HG03097 (cell line): ENCODE data around the gene MALAT1.
A peak's percentile ranks its signal among the peaks of the same experiment; 100 is the strongest.

Experiments
- ATAC-seq: cut with Tn5 transposase; IDR thresholded peaks from one replicate; pipeline ENCODE4 v1.9.1; 2021; ENCODE audit not compliant: unreplicated experiment, low FRiP score

The MALAT1 gene

DNA sequence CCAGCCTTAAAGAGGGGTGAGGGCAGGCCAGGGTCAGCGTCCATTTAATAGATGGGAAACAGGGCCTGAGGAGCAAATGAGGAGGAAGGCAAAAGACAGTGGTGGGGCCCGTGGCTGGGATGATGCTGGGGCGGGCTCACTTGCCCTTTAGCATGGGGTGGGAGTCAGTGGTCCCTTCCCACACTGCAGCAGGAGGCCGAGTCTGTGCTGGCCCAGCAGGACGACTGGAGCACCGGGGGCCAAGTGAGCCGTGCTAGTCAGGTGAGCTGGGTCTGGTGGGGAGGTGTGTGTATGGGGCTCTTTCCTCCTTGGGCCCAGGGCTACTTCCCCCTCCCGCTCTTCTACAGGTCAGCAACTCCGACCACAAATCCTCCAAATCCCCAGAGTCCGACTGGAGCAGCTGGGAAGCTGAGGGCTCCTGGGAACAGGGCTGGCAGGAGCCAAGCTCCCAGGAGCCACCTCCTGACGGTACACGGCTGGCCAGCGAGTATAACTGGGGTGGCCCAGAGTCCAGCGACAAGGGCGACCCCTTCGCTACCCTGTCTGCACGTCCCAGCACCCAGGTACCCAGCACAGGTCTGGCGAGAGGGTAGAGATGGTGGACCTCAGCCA, 38.9 kb downstream of the MALAT1 start:
- no peak for ATAC-seq

DNA sequence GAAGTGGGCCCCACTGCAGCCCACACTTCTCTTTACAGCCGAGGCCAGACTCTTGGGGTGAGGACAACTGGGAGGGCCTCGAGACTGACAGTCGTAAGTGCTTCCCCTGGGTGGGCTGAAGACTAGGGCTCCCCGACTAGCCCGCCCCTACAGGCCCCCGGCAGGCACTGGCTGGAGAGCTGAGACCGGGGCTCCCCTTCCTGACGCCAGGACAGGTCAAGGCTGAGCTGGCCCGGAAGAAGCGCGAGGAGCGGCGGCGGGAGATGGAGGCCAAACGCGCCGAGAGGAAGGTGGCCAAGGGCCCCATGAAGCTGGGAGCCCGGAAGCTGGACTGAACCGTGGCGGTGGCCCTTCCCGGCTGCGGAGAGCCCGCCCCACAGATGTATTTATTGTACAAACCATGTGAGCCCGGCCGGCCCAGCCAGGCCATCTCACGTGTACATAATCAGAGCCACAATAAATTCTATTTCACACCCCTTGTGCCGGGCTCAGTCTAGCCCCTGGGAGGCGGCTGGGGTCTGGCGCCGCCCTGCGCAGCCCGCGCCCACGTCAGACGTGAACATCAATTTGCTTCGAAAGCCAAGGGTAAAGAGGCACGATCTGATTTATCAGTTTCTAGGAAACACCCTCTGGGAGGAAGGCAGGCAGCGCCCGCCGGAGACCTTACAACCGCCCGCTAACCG, 39.5 kb downstream of the MALAT1 start:
- ATAC-seq, result no peak

DNA sequence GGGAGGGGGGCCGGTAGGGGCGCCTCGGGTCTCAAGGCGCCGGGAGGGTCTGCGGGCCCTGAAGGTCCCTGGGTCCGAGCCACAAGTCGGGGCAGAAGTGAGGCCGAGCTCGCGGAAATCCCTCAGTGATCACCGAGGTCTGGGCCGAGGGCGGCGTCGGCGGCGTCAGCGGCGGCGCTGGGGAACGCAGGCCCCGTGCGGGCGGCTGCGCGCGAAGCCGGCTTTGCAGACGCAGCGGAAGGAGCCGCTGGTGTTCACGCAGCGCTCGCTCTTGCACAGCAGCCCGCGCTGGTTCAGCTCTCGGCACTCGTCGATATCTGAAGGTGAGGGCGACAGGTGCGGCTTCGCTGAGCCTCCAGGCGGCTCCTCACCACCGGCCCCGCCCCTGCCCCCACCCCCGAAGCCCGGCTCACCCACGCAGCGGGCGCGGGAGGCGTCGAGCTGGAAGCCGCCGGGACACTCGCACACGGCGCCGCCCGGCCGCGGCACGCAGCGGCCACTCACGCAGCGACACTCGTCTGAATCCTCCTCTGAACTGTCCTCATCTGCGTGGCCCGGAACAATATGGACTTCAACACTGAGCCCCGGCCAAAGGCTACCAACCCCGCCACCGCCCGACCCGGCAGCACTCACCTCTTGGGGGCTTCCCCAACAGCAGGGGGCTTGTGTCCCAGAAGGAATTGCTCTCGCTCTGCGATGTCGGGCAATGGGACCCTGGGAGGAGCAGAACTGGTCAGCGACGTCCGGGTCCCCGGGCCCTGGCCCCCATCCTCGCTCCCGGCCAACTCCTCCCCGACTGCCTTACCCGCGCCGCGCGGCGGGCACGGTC, 40.3 kb downstream of the MALAT1 start:
- ATAC-seq, result no peak

DNA sequence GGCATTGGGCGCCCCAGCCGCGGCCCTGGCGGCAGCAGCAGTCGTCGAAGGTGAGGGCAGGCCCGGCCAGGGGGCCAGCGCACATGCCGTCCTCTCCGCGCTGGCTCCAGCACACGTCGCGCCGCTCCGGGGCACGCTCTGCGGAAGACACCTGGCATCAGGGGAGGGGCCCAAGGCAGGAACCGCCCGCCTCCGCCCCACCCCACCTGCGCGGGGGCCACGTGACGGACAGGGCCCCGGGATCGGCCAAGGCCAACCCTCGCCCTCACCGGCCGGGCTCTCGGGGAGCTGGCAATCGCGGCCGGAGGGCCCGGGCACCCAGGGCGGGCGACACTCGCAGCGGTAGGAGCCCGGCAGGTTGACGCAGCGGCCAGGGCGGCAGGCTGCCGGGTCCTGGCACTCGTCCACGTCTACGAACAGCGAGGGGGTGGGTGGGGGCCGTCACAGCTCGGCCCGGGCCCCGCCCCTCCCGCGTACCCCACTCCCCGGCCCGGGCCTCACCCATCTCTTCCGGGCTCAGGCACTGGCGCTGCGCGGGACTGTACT, 41.0 kb downstream of the MALAT1 start:
- ATAC-seq, result peak; percentile 42

DNA sequence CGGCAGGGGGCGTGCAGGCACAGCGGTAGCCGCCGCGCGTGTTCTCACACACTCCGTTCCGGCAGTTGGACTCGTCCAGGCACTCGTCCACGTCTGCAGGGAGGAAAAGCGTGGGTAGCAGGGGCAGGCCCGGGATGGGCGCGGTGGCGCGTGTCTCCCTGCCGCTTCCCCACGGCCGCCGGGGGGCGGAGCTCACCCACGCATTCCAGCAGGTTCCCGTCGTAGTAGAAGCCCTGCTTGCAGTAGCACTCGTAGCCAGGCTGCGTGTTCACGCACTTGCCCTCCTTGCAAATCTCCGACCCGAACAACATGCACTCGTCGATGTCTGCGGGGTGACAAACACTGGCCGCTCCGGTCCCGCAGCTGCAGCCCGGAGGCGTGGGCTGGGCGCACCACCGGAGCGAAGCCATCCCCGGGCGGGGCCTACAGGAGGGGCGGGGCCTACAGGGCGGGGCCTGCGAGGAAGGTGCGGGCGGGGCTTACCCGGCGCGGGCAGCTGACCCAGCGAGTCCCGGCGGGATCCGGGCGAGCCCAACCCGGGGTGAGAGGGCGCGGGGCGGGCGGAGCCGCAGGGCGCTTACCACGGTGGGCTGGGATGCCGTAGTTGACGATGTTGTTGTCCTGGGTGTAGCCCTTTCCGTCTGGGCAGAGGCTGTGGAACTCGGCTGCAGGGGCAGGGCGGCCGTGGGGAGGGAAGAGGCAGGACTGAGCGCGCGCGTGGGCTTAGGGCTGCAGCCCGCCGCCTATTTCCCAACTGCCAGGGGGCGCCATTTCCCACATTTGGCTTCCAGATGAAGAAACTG, 41.6 kb downstream of the MALAT1 start:
- ATAC-seq, result peak; percentile 48

DNA sequence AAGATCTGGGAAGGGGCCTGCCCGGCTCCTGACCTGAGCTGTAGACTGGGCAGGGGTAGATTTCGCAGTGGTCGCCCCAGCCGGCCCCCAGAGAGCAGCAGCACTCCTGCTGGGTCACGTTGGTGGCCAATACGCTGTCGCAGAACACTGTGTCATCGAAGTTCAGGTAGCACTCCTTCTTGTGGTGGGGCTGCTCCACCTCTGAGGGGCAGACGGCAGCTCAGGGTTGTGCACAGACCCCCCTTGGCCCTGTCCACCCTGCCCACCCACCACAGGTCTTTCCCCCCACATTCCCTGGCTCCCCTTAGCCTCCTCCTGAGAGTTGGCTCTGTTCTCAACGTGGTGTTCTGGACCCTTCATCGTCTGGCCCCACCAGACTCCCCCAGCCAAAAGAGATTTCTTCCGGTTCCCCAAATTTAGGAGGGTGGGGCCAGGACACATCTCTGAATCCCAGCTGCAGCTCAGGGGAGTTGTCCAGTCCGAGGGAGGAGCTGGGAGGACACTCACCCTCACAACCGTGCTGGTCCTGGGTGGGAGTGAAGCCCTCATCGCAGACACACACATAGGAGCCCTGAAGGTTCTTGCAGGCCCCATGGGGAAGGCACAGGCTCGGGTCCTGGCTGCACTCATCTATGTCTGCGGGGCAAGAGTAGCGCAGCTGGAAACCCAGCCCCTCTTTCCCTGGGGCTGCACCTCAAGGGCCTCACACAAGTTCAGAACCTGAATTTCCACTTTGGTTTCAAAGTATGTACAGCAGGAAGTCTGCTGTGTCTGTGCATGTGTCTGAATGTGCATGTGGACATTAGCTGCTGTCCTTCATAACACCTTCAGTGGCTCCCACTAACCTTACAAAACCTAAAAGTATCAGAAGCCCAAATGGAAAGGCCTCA, 42.5 kb downstream of the MALAT1 start:
- ATAC-seq, result no peak

DNA sequence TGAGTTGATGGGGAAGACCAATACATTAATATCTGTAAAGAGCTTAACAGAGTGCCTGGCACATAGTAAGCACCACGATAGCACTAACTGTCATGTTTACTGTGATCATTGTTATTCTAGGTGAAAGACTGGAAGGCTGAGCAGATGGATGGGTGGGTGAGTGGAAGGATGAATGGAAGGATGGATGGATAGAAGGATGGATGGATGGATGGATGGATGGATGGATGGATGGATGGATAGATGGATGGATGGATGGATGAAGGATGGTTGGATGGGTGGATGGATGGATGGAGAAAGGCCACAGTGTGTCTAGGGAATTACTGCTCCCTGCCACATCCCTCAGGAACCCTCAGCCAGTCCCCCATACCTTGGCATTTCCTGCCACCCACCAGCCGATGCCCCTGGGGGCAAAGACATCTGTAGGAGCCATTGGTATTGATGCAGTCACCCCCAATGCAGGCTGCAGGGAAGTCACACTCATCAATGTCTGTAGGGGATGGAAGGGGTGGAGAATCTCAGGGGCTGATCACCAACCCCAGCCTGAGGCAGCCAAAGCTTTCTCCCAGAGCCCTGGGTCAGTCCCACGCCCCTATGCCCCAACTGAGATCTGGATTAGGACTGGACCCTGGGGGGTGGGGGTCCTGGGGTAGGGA, 44.0 kb downstream of the MALAT1 start:
- no peak for ATAC-seq

DNA sequence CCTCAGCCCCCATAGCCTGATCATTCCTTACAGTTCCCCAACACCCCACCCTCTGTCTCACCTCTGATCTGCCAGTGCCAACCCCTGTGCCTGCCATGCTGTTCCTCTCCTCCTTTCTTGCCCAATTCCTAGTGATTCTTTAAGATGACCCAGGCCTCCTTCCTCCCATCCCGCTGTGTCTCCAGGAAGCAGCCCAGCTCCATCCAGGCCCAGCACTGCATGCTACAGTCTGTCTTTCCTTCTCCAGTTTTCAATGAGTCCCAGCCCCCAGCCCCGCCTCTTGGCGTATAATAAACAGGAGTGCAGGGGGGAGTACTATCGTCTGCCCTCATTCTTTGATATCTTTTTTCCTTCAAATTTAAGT, 47.0 kb downstream of the MALAT1 start:
- no peak for ATAC-seq

DNA sequence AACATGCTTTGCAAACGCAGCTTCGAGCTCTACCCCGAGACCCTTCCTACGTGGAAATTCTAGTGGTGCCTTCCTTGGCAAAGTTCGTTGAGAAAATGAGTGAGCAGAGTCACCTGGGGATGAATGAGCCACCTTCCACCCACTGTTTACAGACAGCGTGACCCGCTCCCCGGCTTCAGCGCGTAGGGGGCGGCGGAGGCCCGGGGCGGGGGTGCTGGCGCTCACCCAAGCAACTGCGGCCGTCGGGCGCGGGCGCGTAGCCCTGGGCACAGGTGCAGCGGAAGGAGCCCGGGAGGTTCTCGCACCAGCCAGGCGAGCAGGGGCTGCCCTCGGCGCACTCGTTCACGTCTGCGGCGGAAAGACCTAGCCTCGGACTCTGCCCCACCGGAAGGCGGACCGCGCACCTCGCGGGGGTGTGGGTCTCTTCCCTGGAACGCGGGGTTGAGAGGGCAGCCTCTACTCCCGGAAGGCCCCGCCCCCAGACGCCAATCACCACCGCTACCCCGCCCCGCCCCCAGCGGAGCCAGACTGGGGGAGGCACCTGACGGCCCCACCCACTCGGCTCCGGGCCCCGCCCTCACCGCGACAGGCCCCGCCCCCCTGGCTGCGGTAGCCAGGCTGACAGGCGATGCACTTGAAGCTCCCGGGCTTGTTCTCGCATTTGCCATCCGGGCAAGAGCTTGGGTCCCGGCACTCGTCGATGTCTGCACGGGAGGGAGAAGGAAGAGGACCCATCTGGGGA, 47.5 kb downstream of the MALAT1 start:
- peak; percentile 66 for ATAC-seq

DNA sequence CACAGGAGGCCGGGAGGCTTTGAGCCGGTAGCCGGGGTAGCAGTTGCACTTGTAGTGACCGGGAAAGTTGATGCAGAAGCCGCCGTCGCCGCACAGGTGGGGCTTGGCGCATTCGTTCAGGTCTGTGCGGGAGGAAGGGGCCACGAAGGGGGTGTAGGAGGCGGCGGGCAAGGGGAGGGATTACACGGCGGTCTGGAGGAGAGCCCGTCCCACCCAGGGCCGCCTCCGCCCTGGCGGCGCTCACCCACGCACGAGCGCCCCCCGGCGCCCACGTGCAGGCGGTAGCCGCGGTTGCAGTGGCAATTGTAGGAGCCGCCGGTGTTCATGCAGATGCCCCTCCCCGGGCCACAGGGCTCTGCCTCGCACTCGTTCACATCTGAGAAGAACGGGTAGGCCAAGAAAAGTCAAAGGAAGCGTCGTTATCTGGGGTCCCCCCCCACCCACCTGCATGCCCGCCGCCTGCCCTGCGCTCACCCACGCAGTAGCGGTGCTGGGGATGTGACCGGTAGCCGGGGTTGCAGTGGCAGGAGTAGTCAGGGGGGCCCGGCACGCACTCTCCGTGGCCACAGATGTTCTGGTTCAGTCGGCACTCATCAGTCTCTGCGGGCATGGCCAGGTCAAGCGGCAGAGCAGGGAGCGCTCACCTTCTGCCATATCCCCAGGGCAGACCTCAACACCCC, 48.7 kb downstream of the MALAT1 start:
- no peak for ATAC-seq

DNA sequence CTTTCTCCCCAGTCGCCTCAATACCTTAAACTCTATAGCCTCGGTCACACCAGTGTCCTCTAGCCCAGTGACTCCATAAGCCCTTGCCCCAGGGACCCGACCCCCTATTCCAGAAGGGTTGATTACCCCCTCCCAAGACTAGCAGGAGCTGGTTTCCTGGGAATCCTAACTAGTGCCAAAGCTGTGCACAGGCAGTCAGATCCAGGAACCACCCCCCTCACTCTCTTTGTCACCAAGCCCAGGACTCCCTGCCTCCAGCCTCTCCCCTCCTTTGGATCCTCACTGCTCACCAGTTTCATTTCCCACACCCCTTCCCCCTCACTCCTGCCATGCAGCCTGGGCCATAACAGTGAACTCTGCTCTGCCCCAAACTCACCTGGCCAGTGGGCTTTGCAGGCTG, 49.5 kb downstream of the MALAT1 start:
- no peak for ATAC-seq

DNA sequence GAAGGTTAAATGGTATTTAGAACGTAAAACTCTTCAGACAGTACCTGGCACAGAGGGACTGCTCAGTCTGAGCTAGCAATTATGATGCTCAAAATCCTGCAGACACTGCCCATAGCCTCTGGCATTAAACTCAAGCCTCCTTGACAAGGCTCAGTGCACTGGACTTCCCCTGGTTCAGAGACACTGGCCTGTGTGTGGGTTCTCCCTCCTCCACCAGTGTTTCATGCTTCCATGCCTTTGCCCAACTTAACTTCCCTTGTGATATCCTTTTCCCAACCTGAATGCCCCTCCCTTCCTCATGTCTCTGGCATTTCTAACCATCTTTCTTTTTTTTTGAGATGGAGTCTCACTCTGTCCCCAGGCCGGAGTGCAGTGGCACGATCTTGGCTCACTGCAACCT, 50.3 kb downstream of the MALAT1 start:
- ATAC-seq, result no peak

DNA sequence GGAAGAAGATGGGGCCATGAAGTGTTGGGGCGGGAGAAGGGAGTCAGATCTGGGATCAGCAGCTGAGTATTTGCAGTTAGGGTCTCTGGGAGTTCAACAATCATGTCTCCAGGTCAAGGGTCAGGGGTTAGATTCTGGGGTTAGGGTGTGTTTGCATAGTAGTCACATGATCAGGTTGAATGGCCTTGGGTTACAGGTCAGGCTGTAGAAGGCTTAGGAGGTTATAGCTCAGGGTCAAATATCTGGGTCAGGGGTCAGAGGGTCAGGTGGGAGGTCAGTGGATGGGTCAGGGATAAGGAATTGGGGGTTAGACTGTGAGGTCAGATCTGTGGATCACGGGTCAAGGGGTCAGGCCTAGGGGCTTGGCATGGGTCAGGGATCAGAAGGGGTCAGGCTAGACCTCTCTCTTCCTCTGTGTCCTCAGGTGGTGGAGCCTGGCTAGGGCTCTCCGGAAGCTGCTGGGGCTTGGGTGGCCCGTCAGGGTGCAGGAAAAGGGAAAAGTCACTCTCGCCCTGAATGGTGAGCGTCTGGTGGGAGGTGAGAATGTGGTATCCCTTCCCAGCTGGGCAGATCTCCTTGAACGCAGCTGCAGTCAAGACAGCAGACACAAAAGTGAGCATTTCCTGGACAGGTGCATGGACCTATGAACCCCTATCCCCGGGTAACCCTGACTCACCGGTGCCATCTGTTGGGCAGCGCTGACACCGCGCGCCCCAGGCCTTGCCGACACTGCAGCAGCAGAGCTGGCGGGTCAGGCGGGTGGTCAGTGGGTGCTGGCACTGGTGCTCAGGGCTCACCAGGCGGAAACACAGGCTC, 52.9 kb downstream of the MALAT1 start:
- peak; percentile 68 for ATAC-seq

DNA sequence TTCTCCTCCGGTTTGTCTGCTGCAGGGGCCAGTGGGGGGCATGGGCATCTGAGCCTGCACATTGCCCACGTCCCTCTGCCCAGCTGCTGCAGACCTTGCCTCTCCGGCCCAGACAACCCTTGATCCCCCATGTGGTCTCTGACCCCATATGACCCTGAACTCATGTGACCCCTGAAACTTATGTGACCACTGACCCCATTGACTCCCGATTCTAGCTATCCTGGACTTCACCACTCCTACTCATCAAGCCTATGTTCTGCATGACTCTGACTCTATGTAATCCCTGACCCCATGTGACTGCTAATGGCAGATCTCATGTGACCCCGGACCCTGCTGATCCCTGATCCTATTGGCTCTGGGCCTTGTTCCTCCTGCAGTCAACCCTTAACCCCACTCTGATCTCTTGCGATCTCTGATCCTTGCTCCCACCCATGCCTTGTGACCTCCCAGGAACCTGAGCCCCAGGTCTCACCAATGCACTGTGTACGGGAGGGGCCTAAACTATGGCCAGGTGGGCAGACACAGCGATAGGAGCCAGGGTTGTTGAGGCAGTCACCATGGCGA, 53.6 kb downstream of the MALAT1 start:
- peak; percentile 11 for ATAC-seq

DNA sequence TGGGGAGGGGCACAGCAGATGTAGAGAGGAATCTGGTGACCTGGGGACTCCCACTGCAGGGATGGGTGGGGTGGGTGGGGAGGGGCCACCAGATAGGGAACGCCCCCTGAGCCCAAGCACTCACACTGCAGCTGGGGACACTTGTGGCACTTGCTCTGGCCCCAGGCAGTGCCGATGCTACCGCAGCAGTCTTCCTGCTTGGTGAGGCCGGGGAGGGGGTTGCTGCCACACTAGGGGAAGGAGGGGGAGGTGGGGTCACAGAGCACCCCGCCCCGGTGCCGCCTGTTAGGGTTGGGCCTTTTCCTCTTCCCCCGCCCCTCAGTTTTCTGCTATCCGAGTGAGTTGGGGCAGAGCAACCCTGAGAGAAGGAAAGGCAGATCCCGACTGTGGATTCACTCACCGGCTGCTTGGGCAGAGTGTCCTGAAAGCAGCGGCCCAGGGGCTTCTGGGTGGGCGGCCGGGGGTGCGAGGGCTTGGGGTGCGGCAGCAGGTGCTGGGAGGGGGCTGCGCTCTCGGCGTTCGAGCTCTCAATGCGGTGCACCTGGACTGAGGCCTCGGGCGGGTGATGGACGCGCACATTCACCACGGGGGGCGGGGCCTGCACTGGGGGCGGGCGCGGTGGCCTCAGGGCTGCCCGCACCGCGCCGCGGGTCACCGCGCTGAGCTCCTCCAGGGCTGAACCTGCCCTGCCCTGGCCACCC, 54.6 kb downstream of the MALAT1 start:
- no peak for ATAC-seq
